Stimulated activated CD8-positive, alpha-beta memory T cell treated with anti-CD3 and anti-CD28 coated beads, Interleukin-15, amount 100 ng/mL, for 1 hour (primary cell): ENCODE measurements around the gene CYSRT1.

ENCODE experiments used
- DNase-seq: peaks from one replicate; pipeline ENCODE4 v3.0.0-alpha.2; 2020; ENCODE audit warnings: low read depth

Gene CYSRT1

DNA sequence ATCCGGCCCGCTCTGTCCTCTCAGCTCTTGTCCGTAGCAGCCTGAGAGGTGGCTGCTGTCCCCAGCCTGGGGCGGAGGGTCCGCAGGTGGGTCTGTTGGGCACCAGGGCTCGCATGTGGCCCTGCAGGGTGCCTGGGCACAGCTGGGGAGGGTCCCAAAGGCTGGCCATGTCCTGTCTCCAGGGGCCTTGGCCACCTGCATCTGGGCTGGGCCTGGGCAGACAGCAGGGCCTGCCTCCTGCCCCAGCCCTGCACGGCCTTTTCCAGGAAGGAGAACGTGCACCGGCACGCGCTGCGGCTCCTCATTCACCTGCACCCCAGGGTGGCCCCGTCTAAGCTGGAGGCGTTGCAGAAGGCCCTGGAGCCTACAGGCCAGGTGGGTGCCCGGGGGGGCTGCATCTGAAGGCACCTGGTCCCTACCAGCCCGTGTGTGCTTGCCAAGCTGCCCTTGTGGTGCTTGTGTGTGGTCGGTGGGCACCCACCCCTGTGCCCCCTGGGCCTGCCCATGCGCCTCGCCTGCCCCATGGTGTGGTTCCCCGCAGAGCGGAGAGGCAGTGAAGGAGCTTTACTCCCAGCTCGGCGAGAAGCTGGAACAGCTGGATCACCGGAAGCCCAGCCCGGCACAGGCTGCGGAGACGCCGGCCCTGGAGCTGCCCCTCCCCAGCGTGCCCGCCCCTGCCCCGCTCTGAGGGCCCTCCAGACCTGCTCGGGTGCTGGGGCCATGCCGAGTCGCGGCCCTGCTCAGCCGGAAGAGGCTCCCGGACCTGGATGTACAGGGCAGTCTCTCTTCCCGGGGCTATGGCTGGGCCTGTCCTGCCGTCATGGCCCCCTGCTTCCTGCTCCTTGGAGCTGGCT is 47.5 kb downstream of the CYSRT1 start:
- no peak for DNase-seq

DNA sequence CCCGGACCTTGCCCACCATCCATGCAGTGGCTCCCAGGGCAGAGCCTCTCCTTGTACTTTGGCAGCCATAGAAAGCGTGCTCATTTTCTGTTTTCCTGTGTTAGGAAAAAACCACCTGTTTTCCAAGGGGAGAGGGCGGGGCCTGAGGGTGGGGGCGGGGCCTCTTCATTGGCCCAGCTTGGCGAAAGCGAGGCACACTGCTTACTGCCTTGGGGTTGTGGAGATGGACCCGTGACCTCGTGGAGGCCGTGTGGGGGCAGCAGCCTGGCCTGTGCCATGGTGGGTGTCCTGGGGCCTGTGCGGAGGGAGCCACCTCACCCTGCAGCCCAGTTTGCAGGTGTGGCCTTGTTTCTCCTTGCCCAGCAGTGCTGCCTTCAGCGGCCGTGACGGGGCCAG is 48.1 kb downstream of the CYSRT1 start:
- DNase-seq = no peak

DNA sequence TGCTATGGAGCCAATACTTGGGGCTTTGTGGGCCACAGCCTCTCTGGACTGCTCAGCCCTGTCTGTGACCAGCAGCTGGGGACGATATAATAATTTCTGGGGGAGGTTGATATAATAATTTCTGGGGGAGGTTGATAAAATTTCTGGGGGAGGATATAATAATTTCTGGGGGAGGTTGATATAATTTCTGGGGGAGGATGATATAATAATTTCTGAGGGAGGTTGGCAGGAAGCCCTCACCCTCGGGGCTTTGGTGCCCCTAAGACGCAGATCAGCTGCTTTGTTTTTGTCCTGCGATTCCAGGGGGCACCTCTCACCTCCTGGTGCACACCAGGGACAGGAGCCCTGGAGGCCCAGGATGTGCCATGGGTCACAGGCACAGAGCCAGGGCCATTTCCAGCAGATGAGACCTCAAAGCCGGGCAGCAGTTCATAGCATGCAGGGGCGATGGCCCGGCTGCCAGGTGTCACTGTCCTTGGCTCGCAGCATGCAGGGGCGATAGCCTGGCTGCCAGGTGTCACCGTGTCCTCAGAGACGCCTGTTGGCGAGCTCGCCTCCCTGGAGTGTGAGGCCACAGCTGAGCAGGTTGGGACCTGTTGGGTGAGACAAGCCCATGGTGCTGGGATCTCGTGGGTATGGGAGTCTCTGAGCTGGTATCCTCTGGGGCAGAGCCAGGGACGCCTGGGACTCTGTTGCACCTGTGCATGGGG is 48.8 kb downstream of the CYSRT1 start:
- no peak for DNase-seq

DNA sequence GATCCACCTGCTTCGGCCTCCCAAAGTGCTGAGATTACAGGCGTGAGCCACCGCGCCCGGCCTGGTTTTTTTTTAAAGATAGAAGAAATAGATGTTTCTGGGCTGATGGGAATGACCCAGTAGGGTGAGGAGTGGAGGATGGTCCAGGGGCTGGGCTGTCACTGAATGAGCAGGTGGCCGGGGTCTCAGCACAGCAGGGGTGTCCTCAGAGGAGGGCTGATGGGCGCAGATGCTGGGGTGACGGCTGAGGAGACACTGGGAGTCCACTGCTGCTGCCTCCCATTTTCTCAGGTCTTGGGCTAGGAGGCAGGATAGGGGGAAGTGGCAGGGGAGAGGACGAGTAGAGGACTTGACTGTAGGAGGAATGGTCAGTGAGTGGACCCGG is 50.2 kb downstream of the CYSRT1 start:
- DNase-seq = no peak
